GM21367 (cell line): ENCODE data around the gene WDR38.
"Not testable (repeated sequence)": the region's sequence is repeated elsewhere in the genome, so short reads cannot be mapped to it uniquely, and the experiment has no call there.

Experiments used
- ATAC-seq: cut with Tn5 transposase; IDR thresholded peaks from one replicate; pipeline ENCODE4 v1.9.1; 2021; ENCODE audit not compliant: unreplicated experiment

Gene WDR38

GRCh38 chr9:124831642-124832364 is 21.5 kb upstream of the WDR38 start:
- no peak for ATAC-seq

DNA sequence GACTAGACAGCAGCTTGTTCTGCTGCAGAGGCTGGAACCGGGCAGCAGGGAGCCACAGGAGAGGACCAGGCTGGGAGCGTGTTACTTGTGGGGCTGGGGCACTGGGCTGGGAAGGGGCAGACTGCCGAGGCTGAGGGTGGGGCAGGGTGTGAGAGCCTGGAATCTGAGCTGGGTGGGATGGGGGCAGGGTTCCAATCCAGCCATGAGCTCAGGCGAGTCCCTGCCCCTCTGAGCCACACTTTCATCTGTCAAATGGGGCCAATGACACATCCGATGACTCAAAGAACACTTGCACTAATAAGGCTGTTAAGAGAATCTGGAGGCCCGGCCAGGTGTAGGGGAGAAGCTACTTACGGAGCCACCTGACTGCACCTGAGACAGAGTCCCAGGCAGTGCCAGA is 18.7 kb upstream of the WDR38 start:
- no peak for ATAC-seq

GRCh38 chr9:124835026-124835557 is 18.2 kb upstream of the WDR38 start:
- no peak for ATAC-seq

GRCh38 chr9:124838132-124838531 is 15.1 kb upstream of the WDR38 start:
- ATAC-seq = not testable (repeated sequence)

GRCh38 chr9:124838567-124839275 is 14.5 kb upstream of the WDR38 start:
- ATAC-seq = not testable (repeated sequence)

DNA sequence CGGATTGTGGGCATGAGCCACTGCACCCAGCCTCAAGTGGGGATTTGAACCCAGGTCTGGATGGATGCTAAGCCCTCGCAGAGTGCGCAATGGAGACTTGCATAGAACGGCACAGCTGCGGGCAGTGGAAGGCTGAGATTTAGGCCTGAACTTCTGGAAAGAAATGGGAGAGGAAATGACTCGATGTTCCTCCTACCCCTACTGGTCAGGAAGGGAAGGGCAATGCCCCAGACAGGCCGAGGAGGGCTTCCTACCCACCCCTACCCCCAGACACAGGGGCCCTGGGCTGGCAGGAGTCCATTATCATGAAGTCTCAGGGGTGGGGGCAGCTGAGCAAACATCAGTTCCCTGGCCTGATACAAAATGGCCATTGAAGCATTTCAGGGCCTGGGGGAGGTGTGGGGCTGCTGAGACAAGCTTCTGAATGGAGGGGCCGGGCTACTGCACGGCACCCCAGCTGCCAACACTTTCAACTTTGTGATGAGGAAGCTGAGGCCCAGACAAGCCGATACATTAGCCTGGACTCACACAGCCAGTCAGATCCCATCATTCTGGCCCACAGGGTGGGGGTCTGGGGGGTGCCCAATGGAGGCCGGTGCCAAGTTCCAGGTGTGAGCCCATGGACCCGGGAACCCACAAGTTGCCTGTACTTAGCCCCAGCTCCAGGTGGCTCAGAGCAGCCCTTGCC is 13.5 kb upstream of the WDR38 start:
- ATAC-seq = no peak

GRCh38 chr9:124840300-124840833 is 12.9 kb upstream of the WDR38 start:
- no peak for ATAC-seq

DNA sequence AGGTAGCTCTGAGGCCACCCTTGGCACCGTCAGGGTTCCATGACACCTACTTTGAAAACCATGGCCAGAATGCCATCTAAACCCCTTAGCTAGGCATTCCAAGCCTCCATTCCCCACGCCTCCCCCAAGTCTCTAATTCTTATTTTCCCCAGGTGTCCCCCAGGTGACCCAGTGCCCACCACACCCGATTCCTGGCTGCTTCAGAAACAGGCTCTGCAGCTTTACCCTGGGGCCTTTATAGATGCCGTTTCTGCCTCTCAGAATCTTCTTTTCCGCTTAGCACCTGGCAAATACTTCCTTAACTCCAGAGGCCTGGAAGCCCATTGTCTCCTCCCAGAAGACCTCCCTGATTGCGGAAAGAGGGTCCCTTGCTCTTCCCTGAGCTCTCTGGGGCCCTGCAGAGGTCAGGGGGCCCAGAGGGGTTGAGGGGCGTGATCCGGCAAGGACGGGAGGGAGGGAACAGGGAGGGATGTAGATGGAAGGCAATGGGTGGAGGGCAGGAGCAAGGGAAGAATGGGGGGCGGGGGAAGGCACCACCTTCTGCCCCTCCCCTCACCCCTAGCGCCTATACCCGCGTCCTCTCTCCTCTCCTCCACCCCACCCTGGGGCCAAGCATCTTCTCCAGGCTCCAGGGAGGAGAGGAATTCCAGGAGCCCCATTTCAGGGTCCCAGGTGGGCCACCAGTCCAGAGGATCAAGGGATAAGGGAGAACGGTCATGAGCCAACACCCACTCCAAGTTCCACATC is 12.0 kb upstream of the WDR38 start:
- ATAC-seq = no peak

GRCh38 chr9:124843456-124844034 is 9.7 kb upstream of the WDR38 start:
- ATAC-seq = no peak

- no peak for ATAC-seq
These were observed 9.0 kb upstream of the WDR38 start for GRCh38 chr9:124844291-124844690.

GRCh38 chr9:124846467-124846866 is 6.8 kb upstream of the WDR38 start:
- not testable (repeated sequence) for ATAC-seq

GRCh38 chr9:124846969-124847368 is 6.3 kb upstream of the WDR38 start:
- ATAC-seq = no peak

DNA sequence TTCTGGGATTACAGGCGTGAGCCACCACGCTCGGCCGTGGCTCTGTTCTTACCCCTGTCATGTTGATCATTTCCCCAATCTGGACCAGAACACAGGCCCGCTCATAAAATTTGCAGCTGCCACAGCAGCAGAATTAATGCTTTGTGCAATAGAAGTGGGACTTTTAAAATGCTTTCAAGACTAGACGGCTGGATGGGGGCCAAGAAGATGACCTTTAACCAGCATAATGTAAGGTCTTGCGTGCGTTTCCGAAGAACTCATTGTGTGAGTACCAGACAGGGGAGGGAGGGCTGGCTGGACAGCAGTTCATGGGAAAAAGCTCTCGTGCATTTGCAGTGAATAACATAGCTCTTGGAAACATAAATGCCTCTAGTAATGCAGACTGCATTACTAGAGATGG is 3.5 kb upstream of the WDR38 start:
- no peak for ATAC-seq

DNA sequence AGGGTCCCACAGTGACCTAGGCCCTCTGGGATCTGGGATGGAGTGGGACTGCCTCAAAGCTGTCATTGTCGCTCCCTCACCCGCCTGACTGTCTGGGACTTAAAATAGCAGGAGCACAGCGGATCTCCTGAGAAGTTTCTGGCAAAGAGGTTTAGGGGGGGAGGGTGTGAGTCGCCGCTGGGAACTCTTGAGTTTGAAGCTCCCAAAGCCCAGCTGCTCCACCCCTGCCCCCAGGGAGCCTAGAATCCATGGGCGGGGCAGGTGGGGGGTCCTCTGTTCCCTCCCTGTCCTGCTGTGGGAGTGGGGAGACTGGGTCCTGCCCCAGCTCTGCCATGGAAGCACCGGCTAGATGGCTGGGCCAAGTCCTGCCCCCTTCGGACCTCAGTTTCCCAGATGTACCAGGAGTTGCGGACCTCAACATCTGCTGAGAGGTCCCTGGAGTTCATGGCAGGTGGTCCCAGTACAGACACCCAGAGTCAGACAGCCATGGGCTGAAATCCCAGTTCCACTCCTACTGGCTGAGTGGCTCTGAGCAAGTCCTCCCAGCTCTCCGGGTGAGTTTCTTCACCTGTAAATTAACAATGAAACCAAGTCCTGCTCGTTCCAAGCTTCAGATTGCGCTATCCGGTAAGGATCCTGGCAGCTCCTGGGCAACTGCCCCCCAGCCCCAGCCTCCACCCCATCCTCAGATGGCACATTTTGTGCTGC is 985 bp upstream of the WDR38 start:
- no peak for ATAC-seq

DNA sequence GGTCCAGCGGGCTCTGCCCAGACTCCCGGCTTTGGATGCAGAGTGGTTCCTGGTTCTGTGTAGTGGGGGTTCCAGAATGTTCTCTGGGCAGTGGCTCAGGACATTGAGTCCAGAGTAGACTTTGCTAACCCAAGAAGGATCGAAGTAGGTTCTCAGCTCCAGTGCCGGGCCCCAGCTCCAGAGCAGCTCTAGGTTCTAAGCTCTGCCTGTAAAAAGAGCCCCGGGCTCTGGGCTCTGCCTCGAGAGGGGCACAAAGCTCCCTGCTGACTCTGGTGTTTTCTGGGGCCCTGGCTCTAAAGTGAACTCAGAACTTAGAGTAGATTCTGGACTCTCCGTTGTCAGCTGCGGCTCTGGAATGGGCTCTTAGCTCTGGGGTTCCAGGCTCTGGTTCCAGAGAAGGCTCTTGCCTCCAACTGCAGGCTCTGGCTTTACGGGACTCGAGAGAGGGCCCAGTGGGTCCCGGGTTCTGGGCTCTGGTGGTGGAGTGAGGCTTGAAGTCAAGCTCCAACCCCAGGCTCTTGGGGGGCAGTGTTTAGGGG is 414 bp downstream of the WDR38 start:
- no peak for ATAC-seq

DNA sequence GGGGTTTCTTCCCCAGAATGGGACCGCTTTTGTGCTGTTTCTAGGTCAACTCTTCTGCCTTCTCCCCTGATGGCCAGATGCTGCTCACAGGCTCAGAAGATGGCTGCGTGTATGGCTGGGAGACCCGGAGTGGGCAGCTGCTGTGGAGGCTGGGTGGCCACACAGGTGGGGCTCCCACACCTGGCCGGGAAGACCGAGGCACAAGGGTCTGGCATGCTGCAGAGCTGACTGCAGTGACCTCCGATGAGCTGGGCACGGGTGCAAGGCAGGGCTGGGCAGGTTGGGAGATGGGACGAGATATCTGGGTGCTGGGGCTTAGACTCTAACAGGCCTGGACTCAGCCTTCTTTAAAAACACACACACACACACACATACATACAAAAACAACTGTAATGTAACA is 901 bp downstream of the WDR38 start:
- no peak for ATAC-seq

- no peak for ATAC-seq
These were observed 1.6 kb downstream of the WDR38 start for GRCh38 chr9:124854822-124855221.

- ATAC-seq = no peak
These were observed 2.3 kb downstream of the WDR38 start for GRCh38 chr9:124855566-124855943.

DNA sequence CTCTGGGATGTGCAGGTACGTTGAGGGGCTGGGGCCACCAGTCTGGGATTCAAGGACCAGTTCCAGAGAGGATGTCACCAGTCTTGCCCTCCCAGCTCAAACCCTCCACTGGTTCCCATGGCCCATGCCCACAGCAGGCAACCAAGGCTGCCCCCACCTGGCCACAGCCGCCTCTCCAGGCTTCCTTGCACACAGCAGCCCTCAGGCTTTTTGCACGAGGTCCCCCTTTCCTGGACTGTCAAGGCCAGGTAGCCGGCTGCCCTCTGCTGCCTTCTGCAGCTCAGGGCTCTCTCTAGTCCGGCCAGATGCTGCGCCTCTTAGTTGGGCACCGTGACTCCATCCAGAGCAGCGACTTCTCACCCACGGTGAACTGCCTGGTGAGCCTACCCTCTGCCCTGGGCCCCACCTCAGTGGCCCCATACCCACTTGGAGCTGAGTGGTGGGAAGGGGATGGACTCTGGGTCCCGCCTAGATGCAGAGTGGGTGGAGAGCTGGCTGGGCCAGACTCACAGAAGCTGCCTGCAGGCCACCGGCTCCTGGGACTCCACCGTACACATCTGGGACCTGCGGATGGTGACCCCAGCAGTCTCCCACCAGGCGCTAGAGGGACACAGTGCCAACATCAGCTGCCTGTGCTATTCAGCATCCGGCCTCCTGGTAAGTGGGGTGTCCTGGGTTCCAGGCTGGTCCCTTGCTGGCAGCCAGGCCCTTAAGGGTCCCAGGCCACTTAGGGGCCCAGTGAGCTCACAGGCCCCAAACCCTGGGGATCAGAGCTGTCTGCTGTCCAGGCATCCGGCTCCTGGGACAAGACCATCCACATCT is 2.9 kb downstream of the WDR38 start:
- ATAC-seq = no peak
